ENCODE data around the gene HNRNPA2B1.

GRCh38 chr7:26191233-26191973, 9.1 kb downstream of the HNRNPA2B1 start:
- TF ChIP-seq EP300 (IDR thresholded peaks at IDR 0.05): no peak
- no peak for TF ChIP-seq CTCF (IDR thresholded peaks at IDR 0.05)

Data from upper lobe of left lung (tissue), 4 donors.